ENCODE measurements around the gene GPC3. TPM values are rescaled to one million over a fixed set of nuclear protein-coding genes. Genes with fewer than 3 reads are reported as not detected.

Gene GPC3
- polyA plus RNA-seq, 1 of the 3 experiments (the other 2 are of a cell fraction): 1.4 TPM

DNA sequence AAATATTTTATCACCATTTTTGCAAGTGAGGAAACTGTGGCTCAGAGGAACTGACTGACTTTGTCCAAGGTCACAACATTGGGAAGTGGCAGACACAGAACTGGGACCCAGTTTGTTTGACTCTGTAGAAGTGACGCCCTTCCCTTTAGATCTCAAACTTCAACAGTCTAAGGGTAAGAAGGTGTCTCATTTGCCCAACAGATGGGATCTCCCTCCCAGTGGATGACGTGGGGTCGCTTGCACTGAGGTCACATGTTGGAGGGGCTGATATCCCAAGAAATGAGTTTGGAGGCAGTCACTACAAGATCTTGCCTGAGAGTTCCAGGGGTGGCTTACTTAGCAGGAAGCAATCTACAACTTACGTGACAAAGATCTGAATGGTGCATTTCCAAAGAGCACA is 397.6 kb downstream of the GPC3 start:
- no peaks in the 10 kb centered on the region for H3K9me2 ChIP-seq
- TF ChIP-seq JUND (IDR thresholded peaks at IDR 0.05): no peak
- no peak for TF ChIP-seq RAD21 (IDR thresholded peaks at IDR 0.05; ENCODE audit: low read length)
- no peak for TF ChIP-seq GABPA (IDR thresholded peaks at IDR 0.05; ENCODE audit: low read depth)
- TF ChIP-seq, protein P1, sequence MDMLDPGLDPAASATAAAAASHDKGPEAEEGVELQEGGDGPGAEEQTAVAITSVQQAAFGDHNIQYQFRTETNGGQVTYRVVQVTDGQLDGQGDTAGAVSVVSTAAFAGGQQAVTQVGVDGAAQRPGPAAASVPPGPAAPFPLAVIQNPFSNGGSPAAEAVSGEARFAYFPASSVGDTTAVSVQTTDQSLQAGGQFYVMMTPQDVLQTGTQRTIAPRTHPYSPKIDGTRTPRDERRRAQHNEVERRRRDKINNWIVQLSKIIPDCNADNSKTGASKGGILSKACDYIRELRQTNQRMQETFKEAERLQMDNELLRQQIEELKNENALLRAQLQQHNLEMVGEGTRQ (IDR thresholded peaks at IDR 0.05; ENCODE audit: borderline replicate concordance, low read depth, low read length): no peak
- no peak for TF ChIP-seq POLR2AphosphoS5 (IDR thresholded peaks at IDR 0.05; ENCODE audit: low read depth, low read length)
- no peaks in the 10 kb centered on the region for H3K36me3 ChIP-seq (replicated peaks in 1 of 2; ENCODE audit: control insufficient read depth in 1 of 2, insufficient read depth in 2 of 2, low read length in 1 of 2)
- no peak overlapping the region for H2AFZ ChIP-seq (ENCODE audit: low read depth)
- H4K20me1 ChIP-seq (ENCODE audit: insufficient read depth): no peaks in the 10 kb centered on the region
- H3K27me3 ChIP-seq (ENCODE audit: insufficient read depth): no peaks in the 10 kb centered on the region; the same call in 1 of the 2 replicates
- H3K4me1 ChIP-seq (ENCODE audit: control insufficient read depth in 1 of 2, insufficient read depth in 2 of 2, low read depth in 1 of 2, low read length in 1 of 2): no peaks in the 10 kb centered on the region
- H3K9ac ChIP-seq: no peak overlapping the region
- H3K79me2 ChIP-seq (ENCODE audit: insufficient read depth): no peaks in the 10 kb centered on the region
- H3K9me3 ChIP-seq: no peaks in the 10 kb centered on the region
- DNase-seq: no peak
- POLR2A ChIA-PET: no interaction called here
- CTCF ChIA-PET: no interaction called here
- H3K4me2 ChIP-seq: no peak overlapping the region
- H3F3A ChIP-seq (replicated peaks; ENCODE audit: insufficient read depth): no peaks in the 10 kb centered on the region
- WGBS (ENCODE audit: low lambda C conversion rate): 15% methylated on average over 4 of the region's 4 CpGs
- H3K4me3 ChIP-seq (ENCODE audit: low read depth in 2 of 2, low read length in 1 of 2): no peak overlapping the region
- H3K27ac ChIP-seq (ENCODE audit: low read depth in 2 of 2, low read length in 1 of 2): no peak overlapping the region

DNA sequence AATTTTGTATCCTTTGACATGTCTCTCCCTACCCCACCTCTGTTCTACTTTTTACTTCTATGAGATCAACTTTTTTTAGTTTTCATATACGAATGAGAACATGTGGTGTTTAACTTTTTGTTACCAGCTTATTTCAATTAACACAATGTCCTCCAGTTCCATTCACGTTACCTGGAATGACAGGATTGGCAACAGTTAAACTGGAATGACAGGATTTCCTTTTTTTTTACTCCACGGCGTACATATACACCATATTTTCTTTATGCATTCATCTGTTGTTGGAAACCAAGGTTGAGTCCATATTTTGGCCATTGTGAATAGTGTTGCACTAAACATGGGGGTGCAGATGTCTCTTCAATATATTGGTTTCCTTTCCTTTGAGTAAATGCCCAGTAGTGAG is 398.3 kb downstream of the GPC3 start:
- no peaks in the 10 kb centered on the region for H3K36me3 ChIP-seq (replicated peaks in 1 of 2; ENCODE audit: control insufficient read depth in 1 of 2, insufficient read depth in 2 of 2, low read length in 1 of 2)
- TF ChIP-seq EP300 (IDR thresholded peaks at IDR 0.05; ENCODE audit: borderline replicate concordance in 1 of 2, low read depth in 1 of 2, low read length in 1 of 2): no peak
- ChIA-PET CTCF (no interaction called here), POLR2A (no interaction called here)
- no peaks in the 10 kb centered on the region for H3K9me3 ChIP-seq
- H3K4me1 ChIP-seq (ENCODE audit: control insufficient read depth in 1 of 2, insufficient read depth in 2 of 2, low read depth in 1 of 2, low read length in 1 of 2): no peaks in the 10 kb centered on the region
- H4K20me1 ChIP-seq (ENCODE audit: insufficient read depth): no peaks in the 10 kb centered on the region
- H3K4me3 ChIP-seq (ENCODE audit: low read depth in 2 of 2, low read length in 1 of 2): no peak overlapping the region
- H3K9me2 ChIP-seq: no peaks in the 10 kb centered on the region
- H3K9ac ChIP-seq: no peak overlapping the region
- H3K79me2 ChIP-seq (ENCODE audit: insufficient read depth): no peaks in the 10 kb centered on the region
- H3K27me3 ChIP-seq (ENCODE audit: insufficient read depth): no peaks in the 10 kb centered on the region; the same call in 1 of the 2 replicates
- H2AFZ ChIP-seq (ENCODE audit: low read depth): no peak overlapping the region
- no peaks in the 10 kb centered on the region for H3F3A ChIP-seq (replicated peaks; ENCODE audit: insufficient read depth)
- no peak for DNase-seq
- 14% methylated on average over 4 of the region's 4 CpGs for WGBS (ENCODE audit: low lambda C conversion rate)
- H3K27ac ChIP-seq (ENCODE audit: low read depth in 2 of 2, low read length in 1 of 2): no peak overlapping the region
- no peak overlapping the region for H3K4me2 ChIP-seq

DNA sequence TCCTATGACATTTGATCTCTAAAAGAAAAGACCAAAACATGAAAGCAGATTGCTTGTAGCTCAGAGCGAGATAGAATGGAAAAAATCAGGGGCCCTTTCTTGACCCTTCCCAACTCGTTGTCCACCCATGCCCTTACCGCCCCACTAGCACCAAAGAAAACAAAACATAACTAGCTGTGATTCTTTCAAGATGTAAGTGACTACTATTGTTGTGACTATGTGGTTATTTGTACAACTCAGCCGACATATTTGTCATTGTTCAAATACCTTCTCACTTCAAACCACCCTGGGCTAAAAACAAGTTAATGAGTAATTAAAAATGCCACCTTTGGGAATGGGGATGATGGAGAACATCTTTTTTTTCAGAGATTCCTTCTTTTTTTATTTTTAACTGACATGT is 399.0 kb downstream of the GPC3 start:
- Histone ChIP-seq H3K9me3 (no peaks in the 10 kb centered on the region), H3K4me1 (ENCODE audit: control insufficient read depth in 1 of 2, insufficient read depth in 2 of 2, low read depth in 1 of 2, low read length in 1 of 2) (no peaks in the 10 kb centered on the region), H3K79me2 (ENCODE audit: insufficient read depth) (no peaks in the 10 kb centered on the region), H2AFZ (ENCODE audit: low read depth) (no peak overlapping the region), H3F3A (replicated peaks; ENCODE audit: insufficient read depth) (no peaks in the 10 kb centered on the region), H3K27me3 (ENCODE audit: insufficient read depth) (no peaks in the 10 kb centered on the region; the same call in 1 of the 2 replicates), H3K4me2 (no peak overlapping the region), H3K9ac (no peak overlapping the region), H3K4me3 (ENCODE audit: low read depth in 2 of 2, low read length in 1 of 2) (no peak overlapping the region), H4K20me1 (ENCODE audit: insufficient read depth) (no peaks in the 10 kb centered on the region), H3K36me3 (replicated peaks in 1 of 2; ENCODE audit: control insufficient read depth in 1 of 2, insufficient read depth in 2 of 2, low read length in 1 of 2) (no peaks in the 10 kb centered on the region), H3K27ac (ENCODE audit: low read depth in 2 of 2, low read length in 1 of 2) (no peak overlapping the region), H3K9me2 (no peaks in the 10 kb centered on the region)
- TF ChIP-seq, protein P1 (IDR thresholded peaks at IDR 0.05; ENCODE audit: borderline replicate concordance, low read depth, low read length): no peak
- TF ChIP-seq RXRA (IDR thresholded peaks at IDR 0.05; ENCODE audit: borderline replicate concordance, low read depth) (no peak), POLR2AphosphoS5 (IDR thresholded peaks at IDR 0.05; ENCODE audit: low read depth, low read length) (no peak), TCF12 (IDR thresholded peaks at IDR 0.05) (no peak), ELF1 (IDR thresholded peaks at IDR 0.05) (no peak)
- TF ChIP-seq, protein P2, sequence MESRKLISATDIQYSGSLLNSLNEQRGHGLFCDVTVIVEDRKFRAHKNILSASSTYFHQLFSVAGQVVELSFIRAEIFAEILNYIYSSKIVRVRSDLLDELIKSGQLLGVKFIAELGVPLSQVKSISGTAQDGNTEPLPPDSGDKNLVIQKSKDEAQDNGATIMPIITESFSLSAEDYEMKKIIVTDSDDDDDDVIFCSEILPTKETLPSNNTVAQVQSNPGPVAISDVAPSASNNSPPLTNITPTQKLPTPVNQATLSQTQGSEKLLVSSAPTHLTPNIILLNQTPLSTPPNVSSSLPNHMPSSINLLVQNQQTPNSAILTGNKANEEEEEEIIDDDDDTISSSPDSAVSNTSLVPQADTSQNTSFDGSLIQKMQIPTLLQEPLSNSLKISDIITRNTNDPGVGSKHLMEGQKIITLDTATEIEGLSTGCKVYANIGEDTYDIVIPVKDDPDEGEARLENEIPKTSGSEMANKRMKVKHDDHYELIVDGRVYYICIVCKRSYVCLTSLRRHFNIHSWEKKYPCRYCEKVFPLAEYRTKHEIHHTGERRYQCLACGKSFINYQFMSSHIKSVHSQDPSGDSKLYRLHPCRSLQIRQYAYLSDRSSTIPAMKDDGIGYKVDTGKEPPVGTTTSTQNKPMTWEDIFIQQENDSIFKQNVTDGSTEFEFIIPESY (IDR thresholded peaks at IDR 0.05; ENCODE audit: borderline replicate concordance, low read depth): no peak
- TF ChIP-seq, protein P3, sequence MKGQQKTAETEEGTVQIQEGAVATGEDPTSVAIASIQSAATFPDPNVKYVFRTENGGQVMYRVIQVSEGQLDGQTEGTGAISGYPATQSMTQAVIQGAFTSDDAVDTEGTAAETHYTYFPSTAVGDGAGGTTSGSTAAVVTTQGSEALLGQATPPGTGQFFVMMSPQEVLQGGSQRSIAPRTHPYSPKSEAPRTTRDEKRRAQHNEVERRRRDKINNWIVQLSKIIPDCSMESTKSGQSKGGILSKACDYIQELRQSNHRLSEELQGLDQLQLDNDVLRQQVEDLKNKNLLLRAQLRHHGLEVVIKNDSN (IDR thresholded peaks at IDR 0.05; ENCODE audit: borderline replicate concordance, low read depth): no peak
- no peak for DNase-seq
- ChIA-PET CTCF (no interaction called here), POLR2A (no interaction called here)
- WGBS (ENCODE audit: low lambda C conversion rate): 20% methylated on average over 4 of the region's 4 CpGs

Data from SK-N-SH (cell line).